ENCODE data around the gene SLC11A2. TPM values are rescaled to one million over a fixed set of nuclear protein-coding genes. Genes with fewer than 3 reads are reported as not detected.

The SLC11A2 gene
- total and polyA plus RNA-seq, 2 of the 4 experiments (the other 2 are of a cell fraction) = 28.0 to 45.3 TPM

GRCh38 chr12:51067229-51067628, 41.0 kb upstream of the SLC11A2 start:
- intact Hi-C loops (cut with micrococcal nuclease) = no loop called here
- dilution Hi-C loops (cut with HindIII; ENCODE audit: low sequenced_read_pairs, unreplicated experiment) = no loop called here
- DNase-seq = no peak
- CTCF ChIA-PET = no interaction called here
- Histone ChIP-seq H3K18ac (ENCODE audit: low read depth, low read length) (no peak overlapping the region), H4K20me1 (ENCODE audit: insufficient read depth, low read length) (peaks cover 16% of the 10 kb centered on the region; the same call in 1 of the 2 replicates), H3K27me3 (ENCODE audit: control insufficient read depth, insufficient read depth, low read length) (no peaks in the 10 kb centered on the region), H3K9me3 (ENCODE audit: control insufficient read depth, insufficient read depth, low read length) (no peaks in the 10 kb centered on the region), H2AFZ (replicated peaks; ENCODE audit: low read length, poor library complexity) (no peak overlapping the region), H2BK15ac (ENCODE audit: low read depth, low read length) (no peak overlapping the region), H3K9ac (ENCODE audit: low read depth, low read length) (no peak overlapping the region), H3K4me3 (ENCODE audit: insufficient read depth, low read depth, low read length) (no peak overlapping the region), H3K23ac (ENCODE audit: low read depth, low read length) (no peak overlapping the region), H3K14ac (replicated peaks; ENCODE audit: low read depth, low read length) (no peak overlapping the region), H3K4me1 (ENCODE audit: control insufficient read depth, insufficient read depth, low read length) (peaks cover 5% of the 10 kb centered on the region; the same call in 1 of the 2 replicates), H3K4ac (ENCODE audit: low read depth, low read length) (no peak overlapping the region), H3K36me3 (ENCODE audit: control insufficient read depth, insufficient read depth, low read length) (peaks cover 62% of the 10 kb centered on the region), H3K56ac (ENCODE audit: extremely low read depth, insufficient read depth, low read length) (no peak overlapping the region), H3K27ac (ENCODE audit: insufficient read depth, low read length) (no peak overlapping the region), H2BK120ac (ENCODE audit: low read depth, low read length) (no peak overlapping the region), H2BK5ac (ENCODE audit: low read depth, low read length, poor library complexity, severe bottlenecking) (no peak overlapping the region), H2AK5ac (ENCODE audit: low read depth, low read length) (no peak overlapping the region), H2BK20ac (ENCODE audit: low read depth, low read length) (no peak overlapping the region), H4K8ac (ENCODE audit: low read depth in 2 of 2, low read length in 2 of 2) (no peak overlapping the region), H3K4me2 (ENCODE audit: low read depth, low read length) (no peak overlapping the region), H2AK9ac (replicated peaks; ENCODE audit: low read depth, low read length, poor library complexity) (no peak overlapping the region), H4K5ac (ENCODE audit: low read depth, low read length) (no peak overlapping the region), H3K79me1 (ENCODE audit: low read depth in 1 of 2, low read length in 2 of 2) (peaks cover 11 to 36% of the 10 kb centered on the region in 2 experiments; a peak in 2 of 4 replicates), H3K9me1 (ENCODE audit: insufficient read depth, low read length) (peaks cover 9% of the 10 kb centered on the region; the same call in 1 of the 2 replicates), H4K91ac (ENCODE audit: insufficient read depth, low read depth, low read length) (no peak overlapping the region)
- POLR2A ChIA-PET (ENCODE audit: unreplicated experiment) = no interaction called here
- no TSS peak for BruUV-seq (replicated peaks)
- no peak for ATAC-seq (ENCODE audit: low read depth)
- in situ Hi-C loops (cut with MboI; ENCODE audit: low sequenced_read_pairs) = no loop called here
- no peak for TF ChIP-seq POLR2A (IDR thresholded peaks at IDR 0.05; ENCODE audit: low read depth, low read length)
- TF ChIP-seq MAFK (IDR thresholded peaks at IDR 0.05; ENCODE audit: low read depth, low read length) = no peak
- TF ChIP-seq RCOR1 (IDR thresholded peaks at IDR 0.05; ENCODE audit: insufficient replicate concordance, low read length) = no peak
- TF ChIP-seq NFE2L2 (IDR thresholded peaks at IDR 0.05; ENCODE audit: low read depth, low read length) = no peak
- no peak for TF ChIP-seq MAZ (IDR thresholded peaks at IDR 0.05; ENCODE audit: borderline replicate concordance, low read depth, low read length)
- no peak for TF ChIP-seq MXI1 (IDR thresholded peaks at IDR 0.05; ENCODE audit: borderline replicate concordance, low read depth, low read length)
- WGBS, 2 experiments (ENCODE audit: extremely low coverage in 2 of 2, insufficient read length in 1 of 2) = 83% methylated on average over 1 of the region's 4 CpGs; no CpG with 5 or more reads in 1 of the 2 experiments
